Gastroesophageal sphincter (tissue), 3 donors: ENCODE data around the gene HUNK.

Experiments used
- CTCF ChIP-seq, 4 experiments: fragments of 200-600 bp in 2 of 4; fragments of 450-650 bp in 2 of 4; sonication (generic) in 1 of 4; IDR thresholded peaks; one replicate each; pipeline ENCODE4 v1.5.1; 2017 to 2019; ENCODE audit warnings: antibody characterized with exemption in 4 of 4, mild to moderate bottlenecking in 2 of 4, moderate library complexity in 2 of 4
- EP300 ChIP-seq: sonication (generic); formaldehyde crosslinking; IDR thresholded peaks from one replicate; pipeline ENCODE4 v1.6.1; 2017; ENCODE audit warnings: antibody characterized with exemption, mild to moderate bottlenecking
- POLR2A ChIP-seq, 2 donors: fragments of 450-650 bp; IDR thresholded peaks; one replicate each; pipeline ENCODE4 v1.6.1; 2017; ENCODE audit warnings: antibody characterized with exemption in 2 of 2, mild to moderate bottlenecking in 2 of 2, moderate library complexity in 1 of 2
- POLR2AphosphoS5 ChIP-seq: sonication (generic); formaldehyde crosslinking; IDR thresholded peaks from one replicate; pipeline ENCODE4 v1.6.1; 2017; ENCODE audit warnings: antibody characterized with exemption

DNA sequence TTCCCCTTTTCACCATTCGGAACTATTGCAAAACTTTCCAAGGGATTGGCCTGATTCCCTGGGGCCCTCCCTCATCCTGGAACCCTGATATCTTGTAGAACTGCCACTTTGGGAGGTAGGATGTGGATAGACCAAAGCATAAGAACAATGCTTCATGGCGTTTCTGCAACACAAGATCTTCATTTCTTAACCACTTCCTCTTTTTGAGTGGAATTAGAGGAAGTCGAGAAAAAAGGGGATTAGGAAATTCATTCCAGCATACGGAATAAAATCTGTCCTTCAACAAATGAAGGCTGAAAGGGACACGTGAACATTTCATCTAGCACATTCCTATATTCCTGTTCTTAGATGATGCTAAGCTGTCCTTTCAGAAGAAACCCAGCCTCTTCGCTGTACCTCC lies 149.3 kb downstream of the HUNK start:
- TF ChIP-seq CTCF (IDR thresholded peaks at IDR 0.05) (no peak), POLR2A (IDR thresholded peaks at IDR 0.05) (no peak), POLR2AphosphoS5 (no peak), EP300 (no peak)
